Right lobe of liver (tissue), 4 donors: ENCODE results near the gene SMARCC2.

Experiments used
- POLR2A ChIP-seq: fragments of 450-650 bp; IDR thresholded peaks from one replicate; pipeline ENCODE4 v1.6.1; 2017; ENCODE audit warnings: antibody characterized with exemption, mild to moderate bottlenecking
- TF ChIP-seq, protein P1 (sequence below), 4 donors: fragments of 200-600 bp in 3 of 4; fragments of 450-650 bp in 1 of 4; IDR thresholded peaks; one replicate each; pipeline versions ENCODE4 v1.5.1 to v1.8.0; 2016 to 2022; ENCODE audit warnings: antibody characterized with exemption in 4 of 4, mild to moderate bottlenecking in 2 of 4
- donor health status: DM: no; HTN: no; CAD: no.
- donor health status: DM: no; HTN: no; CAD: no.
- donor health status: DM: no; HTN: yes; CAD: no.

- no peak for TF ChIP-seq POLR2A
- TF ChIP-seq, protein P1, sequence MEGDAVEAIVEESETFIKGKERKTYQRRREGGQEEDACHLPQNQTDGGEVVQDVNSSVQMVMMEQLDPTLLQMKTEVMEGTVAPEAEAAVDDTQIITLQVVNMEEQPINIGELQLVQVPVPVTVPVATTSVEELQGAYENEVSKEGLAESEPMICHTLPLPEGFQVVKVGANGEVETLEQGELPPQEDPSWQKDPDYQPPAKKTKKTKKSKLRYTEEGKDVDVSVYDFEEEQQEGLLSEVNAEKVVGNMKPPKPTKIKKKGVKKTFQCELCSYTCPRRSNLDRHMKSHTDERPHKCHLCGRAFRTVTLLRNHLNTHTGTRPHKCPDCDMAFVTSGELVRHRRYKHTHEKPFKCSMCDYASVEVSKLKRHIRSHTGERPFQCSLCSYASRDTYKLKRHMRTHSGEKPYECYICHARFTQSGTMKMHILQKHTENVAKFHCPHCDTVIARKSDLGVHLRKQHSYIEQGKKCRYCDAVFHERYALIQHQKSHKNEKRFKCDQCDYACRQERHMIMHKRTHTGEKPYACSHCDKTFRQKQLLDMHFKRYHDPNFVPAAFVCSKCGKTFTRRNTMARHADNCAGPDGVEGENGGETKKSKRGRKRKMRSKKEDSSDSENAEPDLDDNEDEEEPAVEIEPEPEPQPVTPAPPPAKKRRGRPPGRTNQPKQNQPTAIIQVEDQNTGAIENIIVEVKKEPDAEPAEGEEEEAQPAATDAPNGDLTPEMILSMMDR (IDR thresholded peaks at IDR 0.05), result no peak
Measured at GRCh38 chr12:56153678-56154065, 35.6 kb downstream of the SMARCC2 start.
